Sigmoid colon (tissue), 3 donors: Measurements from ENCODE around the gene RBM48.

Experiments
- CTCF ChIP-seq, 4 experiments: fragments of 450-650 bp in 3 of 4; fragments of 200-600 bp in 1 of 4; IDR thresholded peaks; one replicate each; pipeline ENCODE4 v1.5.1; 2016 to 2019; ENCODE audit warnings: antibody characterized with exemption in 4 of 4, mild to moderate bottlenecking in 3 of 4, moderate library complexity in 2 of 4
- POLR2A ChIP-seq, 2 donors: fragments of 450-650 bp; IDR thresholded peaks; one replicate each; pipeline ENCODE4 v1.6.1; 2016; ENCODE audit warnings: antibody characterized with exemption in 2 of 2, mild to moderate bottlenecking in 2 of 2, moderate library complexity in 2 of 2

- TF ChIP-seq CTCF (IDR thresholded peaks at IDR 0.05) = no peak
- TF ChIP-seq POLR2A (IDR thresholded peaks at IDR 0.05) = no peak
Measured at GRCh38 chr7:92567460-92567859, 38.9 kb downstream of the RBM48 start.
